ENCODE results near the gene OXTR.

- no peak for TF ChIP-seq ZSCAN23 (tag by site-specific recombination; IDR thresholded peaks at IDR 0.05)
- TF ChIP-seq HIC1 (tag by site-specific recombination; IDR thresholded peaks at IDR 0.05): no peak
- no peak for TF ChIP-seq CTCF (tag by site-specific recombination; IDR thresholded peaks at IDR 0.05)
- TF ChIP-seq YY1 (tag by site-specific recombination; IDR thresholded peaks at IDR 0.05): no peak
- no peak for TF ChIP-seq ZNF623 (tag by site-specific recombination; IDR thresholded peaks at IDR 0.05)
- TF ChIP-seq ZNF169 (tag by site-specific recombination; IDR thresholded peaks at IDR 0.05): no peak
- no peak for TF ChIP-seq ZBTB44 (tag by site-specific recombination; IDR thresholded peaks at IDR 0.05)
- TF ChIP-seq ZNF747 (tag by site-specific recombination; IDR thresholded peaks at IDR 0.05): no peak
- TF ChIP-seq SP2 (tag by site-specific recombination; IDR thresholded peaks at IDR 0.05): no peak
- no peak for TF ChIP-seq ZFP69B (tag by site-specific recombination; IDR thresholded peaks at IDR 0.05)
Measured at GRCh38 chr3:8765528-8765927, 3.9 kb downstream of the OXTR start.
